ENCODE measurements around the gene HDAC4. TPM values are rescaled to one million over a fixed set of nuclear protein-coding genes. Genes with fewer than 3 reads are reported as not detected.

Gene HDAC4
- total RNA-seq, 1 experiment from 2014 or later: 47.6 TPM

DNA sequence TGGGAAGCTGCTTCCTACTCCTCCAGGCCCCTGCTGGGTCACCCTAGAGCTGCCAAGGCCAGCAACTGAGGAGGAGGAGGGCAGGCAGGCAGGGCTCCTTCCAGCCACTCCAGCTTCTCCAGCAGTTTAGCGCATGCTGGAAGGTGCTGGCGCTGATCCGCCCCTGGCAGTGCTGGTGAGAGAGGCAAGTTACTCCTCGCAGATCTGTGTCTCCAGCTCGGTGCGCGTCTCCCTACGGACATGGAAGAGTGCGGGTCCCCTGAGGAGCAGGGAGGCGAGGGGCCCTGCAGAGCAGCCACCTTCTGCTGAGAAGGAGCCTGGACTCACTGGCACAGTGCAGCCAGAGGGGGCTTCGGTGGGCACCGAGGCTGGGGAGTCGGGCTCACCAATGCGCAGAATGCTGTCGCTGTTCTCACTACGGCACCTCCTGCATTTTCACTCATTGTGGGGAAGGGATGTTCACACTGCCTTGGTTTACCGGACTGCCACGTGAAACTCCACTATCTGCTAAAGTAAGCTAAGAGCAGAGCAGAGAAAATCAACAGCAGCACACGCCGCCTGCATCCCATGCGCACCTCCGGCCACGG, 206.0 kb downstream of the HDAC4 start:
- Histone ChIP-seq H3K9ac (ENCODE audit: low read length) (no peak overlapping the region), H3K9me3 (ENCODE audit: control insufficient read depth in 1 of 2, insufficient read depth in 1 of 2, low read depth in 1 of 2, low read length in 2 of 2) (no peaks in the 10 kb centered on the region), H3K36me3 (ENCODE audit: control insufficient read depth in 1 of 2, insufficient read depth in 2 of 2, low read length in 2 of 2) (0 out of 4 replicates have a peak, but pooled peaks cover 0 to 8% of the 10 kb centered on the region in 2 experiments), H3K27ac (ENCODE audit: low read depth, low read length) (no peak overlapping the region), H2AFZ (ENCODE audit: low read depth, low read length, poor library complexity, severe bottlenecking) (no peak overlapping the region), H3K4me2 (ENCODE audit: low read length) (no peak overlapping the region), H3K79me2 (ENCODE audit: insufficient read depth, low read length) (no peaks in the 10 kb centered on the region), H3K9me2 (ENCODE audit: insufficient read depth) (no peaks in the 10 kb centered on the region), H3K27me3 (ENCODE audit: insufficient read depth, low read length) (no peaks in the 10 kb centered on the region), H4K20me1 (ENCODE audit: insufficient read depth) (no peaks in the 10 kb centered on the region), H3K4me1 (ENCODE audit: control insufficient read depth in 1 of 2, insufficient read depth in 2 of 2, low read length in 2 of 2) (no peaks in the 10 kb centered on the region), H3K4me3 (replicated peaks in 1 of 2; ENCODE audit: low read depth in 1 of 2, low read length in 2 of 2) (no peak overlapping the region)
- BruUV-seq (replicated peaks): no TSS peak
- ChIA-PET RAD21 (ENCODE audit: low non-redundant PET in 1 of 2, low total read pairs in 2 of 2, uncharacterized antibody in 2 of 2, unreplicated experiment in 2 of 2) (no interaction called here), CTCF (no interaction called here), POLR2A (no interaction called here)
- ATAC-seq: no peak
- intact Hi-C loops (cut with micrococcal nuclease): no loop called here
- TF ChIP-seq JUND (IDR thresholded peaks at IDR 0.05): no peak
- TF ChIP-seq, protein P1, sequence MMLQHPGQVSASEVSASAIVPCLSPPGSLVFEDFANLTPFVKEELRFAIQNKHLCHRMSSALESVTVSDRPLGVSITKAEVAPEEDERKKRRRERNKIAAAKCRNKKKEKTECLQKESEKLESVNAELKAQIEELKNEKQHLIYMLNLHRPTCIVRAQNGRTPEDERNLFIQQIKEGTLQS (IDR thresholded peaks at IDR 0.05): no peak
- TF ChIP-seq, protein P2, sequence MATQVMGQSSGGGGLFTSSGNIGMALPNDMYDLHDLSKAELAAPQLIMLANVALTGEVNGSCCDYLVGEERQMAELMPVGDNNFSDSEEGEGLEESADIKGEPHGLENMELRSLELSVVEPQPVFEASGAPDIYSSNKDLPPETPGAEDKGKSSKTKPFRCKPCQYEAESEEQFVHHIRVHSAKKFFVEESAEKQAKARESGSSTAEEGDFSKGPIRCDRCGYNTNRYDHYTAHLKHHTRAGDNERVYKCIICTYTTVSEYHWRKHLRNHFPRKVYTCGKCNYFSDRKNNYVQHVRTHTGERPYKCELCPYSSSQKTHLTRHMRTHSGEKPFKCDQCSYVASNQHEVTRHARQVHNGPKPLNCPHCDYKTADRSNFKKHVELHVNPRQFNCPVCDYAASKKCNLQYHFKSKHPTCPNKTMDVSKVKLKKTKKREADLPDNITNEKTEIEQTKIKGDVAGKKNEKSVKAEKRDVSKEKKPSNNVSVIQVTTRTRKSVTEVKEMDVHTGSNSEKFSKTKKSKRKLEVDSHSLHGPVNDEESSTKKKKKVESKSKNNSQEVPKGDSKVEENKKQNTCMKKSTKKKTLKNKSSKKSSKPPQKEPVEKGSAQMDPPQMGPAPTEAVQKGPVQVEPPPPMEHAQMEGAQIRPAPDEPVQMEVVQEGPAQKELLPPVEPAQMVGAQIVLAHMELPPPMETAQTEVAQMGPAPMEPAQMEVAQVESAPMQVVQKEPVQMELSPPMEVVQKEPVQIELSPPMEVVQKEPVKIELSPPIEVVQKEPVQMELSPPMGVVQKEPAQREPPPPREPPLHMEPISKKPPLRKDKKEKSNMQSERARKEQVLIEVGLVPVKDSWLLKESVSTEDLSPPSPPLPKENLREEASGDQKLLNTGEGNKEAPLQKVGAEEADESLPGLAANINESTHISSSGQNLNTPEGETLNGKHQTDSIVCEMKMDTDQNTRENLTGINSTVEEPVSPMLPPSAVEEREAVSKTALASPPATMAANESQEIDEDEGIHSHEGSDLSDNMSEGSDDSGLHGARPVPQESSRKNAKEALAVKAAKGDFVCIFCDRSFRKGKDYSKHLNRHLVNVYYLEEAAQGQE (IDR thresholded peaks at IDR 0.05; ENCODE audit: low read depth): no peak
- no peak for TF ChIP-seq CBX3 (IDR thresholded peaks at IDR 0.05; ENCODE audit: low read depth)
- no peak for TF ChIP-seq EZH2phosphoT487 (IDR thresholded peaks at IDR 0.05; ENCODE audit: borderline replicate concordance)
- TF ChIP-seq, protein P3, sequence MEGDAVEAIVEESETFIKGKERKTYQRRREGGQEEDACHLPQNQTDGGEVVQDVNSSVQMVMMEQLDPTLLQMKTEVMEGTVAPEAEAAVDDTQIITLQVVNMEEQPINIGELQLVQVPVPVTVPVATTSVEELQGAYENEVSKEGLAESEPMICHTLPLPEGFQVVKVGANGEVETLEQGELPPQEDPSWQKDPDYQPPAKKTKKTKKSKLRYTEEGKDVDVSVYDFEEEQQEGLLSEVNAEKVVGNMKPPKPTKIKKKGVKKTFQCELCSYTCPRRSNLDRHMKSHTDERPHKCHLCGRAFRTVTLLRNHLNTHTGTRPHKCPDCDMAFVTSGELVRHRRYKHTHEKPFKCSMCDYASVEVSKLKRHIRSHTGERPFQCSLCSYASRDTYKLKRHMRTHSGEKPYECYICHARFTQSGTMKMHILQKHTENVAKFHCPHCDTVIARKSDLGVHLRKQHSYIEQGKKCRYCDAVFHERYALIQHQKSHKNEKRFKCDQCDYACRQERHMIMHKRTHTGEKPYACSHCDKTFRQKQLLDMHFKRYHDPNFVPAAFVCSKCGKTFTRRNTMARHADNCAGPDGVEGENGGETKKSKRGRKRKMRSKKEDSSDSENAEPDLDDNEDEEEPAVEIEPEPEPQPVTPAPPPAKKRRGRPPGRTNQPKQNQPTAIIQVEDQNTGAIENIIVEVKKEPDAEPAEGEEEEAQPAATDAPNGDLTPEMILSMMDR (IDR thresholded peaks at IDR 0.05 in 2 of 3, conservative IDR thresholded peaks at IDR 0.05 in 1 of 3; ENCODE audit: borderline replicate concordance in 1 of 3, insufficient read depth in 1 of 3, low read depth in 2 of 3, low read length in 2 of 3): no peak
- DNase-seq (ENCODE audit: low read depth, low spot score): no peak
